ENCODE results near the gene GALNT18. TPM values are rescaled to one million over a fixed set of nuclear protein-coding genes. Genes with fewer than 3 reads are reported as not detected.

Gene GALNT18
- total RNA-seq, 6 experiments from 2014 or later: 3.7 to 11.4 (median 7.8) TPM

DNA sequence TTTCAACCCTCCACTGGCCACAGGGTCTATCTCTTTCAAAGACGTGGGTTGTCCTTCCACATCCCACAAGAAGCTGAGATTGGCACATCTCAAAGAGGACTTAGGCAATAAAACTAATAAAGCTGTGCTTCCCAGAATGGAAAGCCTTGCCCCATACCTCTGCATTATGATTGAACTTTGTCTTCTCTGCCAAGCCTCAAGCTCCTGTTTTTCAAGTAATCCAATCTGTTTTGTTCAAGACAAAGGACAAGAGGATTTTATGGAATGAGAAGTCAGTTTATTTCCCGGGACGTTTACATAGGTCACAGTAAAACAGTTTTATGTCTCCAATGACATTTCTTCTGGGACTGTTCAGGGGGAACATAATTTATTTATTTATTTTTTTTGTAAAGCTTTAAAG is 108.4 kb downstream of the GALNT18 start:
- DNase-seq: no peak
- no peak overlapping the region for H3K4me3 ChIP-seq

GRCh38 chr11:11512929-11513328 is 108.9 kb downstream of the GALNT18 start:
- TF ChIP-seq CTCF (IDR thresholded peaks at IDR 0.05) (no peak), POLR2A (IDR thresholded peaks at IDR 0.05) (no peak)
- Histone ChIP-seq H3K27ac (no peak overlapping the region), H3K36me3 (no peaks in the 10 kb centered on the region), H3K4me3 (no peak overlapping the region), H3K4me1 (no peaks in the 10 kb centered on the region), H3K27me3 (no peaks in the 10 kb centered on the region), H3K9me3 (no peaks in the 10 kb centered on the region)
- intact Hi-C loops (cut with DNase I): no loop called here
- WGBS (ENCODE audit: insufficient coverage, low coverage, low lambda C conversion rate, missing lambda C conversion rate): 94% methylated on average over 2 of the region's 4 CpGs
- ATAC-seq (no peak), DNase-seq (no peak)

More for the DNA sequence above, 108.4 kb downstream of the GALNT18 start:
- Histone ChIP-seq H3K27me3 (no peaks in the 10 kb centered on the region), H3K27ac (no peak overlapping the region), H3K9me3 (no peaks in the 10 kb centered on the region), H3K4me1 (no peaks in the 10 kb centered on the region), H3K36me3 (no peaks in the 10 kb centered on the region)
- 62% methylated on average over 3 of the region's 3 CpGs for WGBS (ENCODE audit: insufficient coverage, low coverage, low lambda C conversion rate, missing lambda C conversion rate)
- no peak for ATAC-seq
- TF ChIP-seq POLR2A (IDR thresholded peaks at IDR 0.05): no peak
- no peak for TF ChIP-seq CTCF (IDR thresholded peaks at IDR 0.05)
- intact Hi-C loops (cut with DNase I): no loop called here

GRCh38 chr11:11512502-11512901 is 109.3 kb downstream of the GALNT18 start:
- intact Hi-C loops (cut with DNase I): no loop called here
- H3K4me1 ChIP-seq: no peaks in the 10 kb centered on the region
- H3K4me3 ChIP-seq: no peak overlapping the region
- ATAC-seq (no peak), DNase-seq (no peak)
- H3K27ac ChIP-seq: no peak overlapping the region
- WGBS (ENCODE audit: insufficient coverage, low coverage, low lambda C conversion rate, missing lambda C conversion rate): 96% methylated on average over 5 of the region's 6 CpGs
- no peaks in the 10 kb centered on the region for H3K27me3 ChIP-seq
- H3K36me3 ChIP-seq: no peaks in the 10 kb centered on the region
- H3K9me3 ChIP-seq: no peaks in the 10 kb centered on the region
- TF ChIP-seq POLR2A (IDR thresholded peaks at IDR 0.05) (no peak), CTCF (IDR thresholded peaks at IDR 0.05) (no peak)

- H3K27ac ChIP-seq: no peak overlapping the region
- H3K4me3 ChIP-seq: no peak overlapping the region
- H3K27me3 ChIP-seq: no peaks in the 10 kb centered on the region
- no peaks in the 10 kb centered on the region for H3K36me3 ChIP-seq
- WGBS (ENCODE audit: insufficient coverage, low coverage, low lambda C conversion rate, missing lambda C conversion rate): 96% methylated on average over 4 of the region's 6 CpGs
- intact Hi-C loops (cut with DNase I): no loop called here
- H3K4me1 ChIP-seq: no peaks in the 10 kb centered on the region
- no peak for TF ChIP-seq CTCF (IDR thresholded peaks at IDR 0.05)
- TF ChIP-seq POLR2A (IDR thresholded peaks at IDR 0.05): no peak
- DNase-seq (no peak), ATAC-seq (no peak)
- H3K9me3 ChIP-seq: no peaks in the 10 kb centered on the region
These were observed 109.7 kb downstream of the GALNT18 start for GRCh38 chr11:11512090-11512489.

DNA sequence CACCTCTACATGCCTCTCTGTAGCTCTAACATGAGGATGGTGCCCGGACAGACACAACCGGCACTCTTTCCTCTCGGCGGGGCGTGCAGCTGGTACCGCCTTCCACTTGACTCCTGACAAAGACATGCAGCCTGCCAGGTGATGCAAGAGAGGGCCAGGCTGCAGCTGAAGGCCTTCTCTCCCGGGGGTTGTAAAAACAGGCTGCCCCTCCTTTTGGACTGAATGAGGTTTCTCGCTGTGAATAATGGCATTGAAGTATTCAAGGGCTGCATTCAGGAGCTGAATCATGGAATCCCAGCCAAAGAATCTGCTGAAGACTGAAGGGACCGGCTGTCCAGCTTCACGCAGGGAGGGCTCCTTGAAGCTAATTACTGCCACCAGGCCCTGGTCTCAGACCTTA is 110.9 kb downstream of the GALNT18 start:
- 67% methylated on average over 1 of the region's 10 CpGs for WGBS (ENCODE audit: insufficient coverage, low coverage, low lambda C conversion rate, missing lambda C conversion rate)
- no peak for DNase-seq

More for the DNA sequence above, 110.9 kb downstream of the GALNT18 start:
- no peak for ATAC-seq
- H3K27me3 ChIP-seq: no peaks in the 10 kb centered on the region
- no peak overlapping the region for H3K27ac ChIP-seq
- TF ChIP-seq POLR2A (IDR thresholded peaks at IDR 0.05) (no peak), CTCF (IDR thresholded peaks at IDR 0.05) (no peak)
- H3K4me3 ChIP-seq: no peak overlapping the region
- H3K36me3 ChIP-seq: no peaks in the 10 kb centered on the region
- H3K9me3 ChIP-seq: no peaks in the 10 kb centered on the region
- intact Hi-C loops (cut with DNase I): no loop called here
- H3K4me1 ChIP-seq: no peaks in the 10 kb centered on the region

All from right lobe of liver (tissue), 6 donors.